Right lobe of liver (tissue), 4 donors: ENCODE measurements around the gene LYZL6.

Experiments used
- POLR2A ChIP-seq: fragments of 450-650 bp; IDR thresholded peaks from one replicate; pipeline ENCODE4 v1.6.1; 2017; ENCODE audit warnings: antibody characterized with exemption, mild to moderate bottlenecking
- TF ChIP-seq, protein P1 (sequence below), 4 donors: fragments of 200-600 bp in 3 of 4; fragments of 450-650 bp in 1 of 4; IDR thresholded peaks; one replicate each; pipeline versions ENCODE4 v1.5.1 to v1.8.0; 2016 to 2022; ENCODE audit warnings: antibody characterized with exemption in 4 of 4, mild to moderate bottlenecking in 2 of 4
- donor health status: DM: no; HTN: no; CAD: no.
- donor health status: DM: no; HTN: no; CAD: no.
- donor health status: DM: no; HTN: yes; CAD: no.

DNA sequence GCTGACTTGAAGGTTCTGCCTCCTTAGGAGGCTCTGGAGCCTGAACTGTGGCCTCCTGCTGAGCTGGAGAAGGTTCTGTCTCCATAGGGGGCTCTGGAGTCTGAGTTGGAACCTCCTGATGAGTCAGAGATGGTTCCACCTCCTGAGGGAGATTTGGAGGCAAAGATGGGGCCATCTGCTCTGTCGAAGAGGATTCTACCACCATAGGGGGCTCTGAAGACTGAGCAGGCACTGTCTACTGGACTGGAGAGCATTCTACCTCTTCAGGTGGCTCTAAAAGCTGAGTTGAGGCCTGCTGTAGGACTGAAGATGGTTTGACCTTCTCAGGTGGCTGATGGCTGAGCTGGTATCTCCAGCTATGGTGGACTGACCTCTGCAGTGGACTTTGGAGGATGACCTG is 29.2 kb downstream of the LYZL6 start:
- TF ChIP-seq, protein P1, sequence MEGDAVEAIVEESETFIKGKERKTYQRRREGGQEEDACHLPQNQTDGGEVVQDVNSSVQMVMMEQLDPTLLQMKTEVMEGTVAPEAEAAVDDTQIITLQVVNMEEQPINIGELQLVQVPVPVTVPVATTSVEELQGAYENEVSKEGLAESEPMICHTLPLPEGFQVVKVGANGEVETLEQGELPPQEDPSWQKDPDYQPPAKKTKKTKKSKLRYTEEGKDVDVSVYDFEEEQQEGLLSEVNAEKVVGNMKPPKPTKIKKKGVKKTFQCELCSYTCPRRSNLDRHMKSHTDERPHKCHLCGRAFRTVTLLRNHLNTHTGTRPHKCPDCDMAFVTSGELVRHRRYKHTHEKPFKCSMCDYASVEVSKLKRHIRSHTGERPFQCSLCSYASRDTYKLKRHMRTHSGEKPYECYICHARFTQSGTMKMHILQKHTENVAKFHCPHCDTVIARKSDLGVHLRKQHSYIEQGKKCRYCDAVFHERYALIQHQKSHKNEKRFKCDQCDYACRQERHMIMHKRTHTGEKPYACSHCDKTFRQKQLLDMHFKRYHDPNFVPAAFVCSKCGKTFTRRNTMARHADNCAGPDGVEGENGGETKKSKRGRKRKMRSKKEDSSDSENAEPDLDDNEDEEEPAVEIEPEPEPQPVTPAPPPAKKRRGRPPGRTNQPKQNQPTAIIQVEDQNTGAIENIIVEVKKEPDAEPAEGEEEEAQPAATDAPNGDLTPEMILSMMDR (IDR thresholded peaks at IDR 0.05): no peak
- no peak for TF ChIP-seq POLR2A
